Psoas muscle (tissue), 8 donors: Measurements from ENCODE around the gene JKAMP. TPM values are rescaled to one million over a fixed set of nuclear protein-coding genes. Genes with fewer than 3 reads are reported as not detected.

Experiments
- ATAC-seq, 4 donors: fragments of 200-7000 bp; cut with Tn5 transposase; one replicate each; pipeline ENCODE4 v1.9.1; 2020; ENCODE audit warnings: moderate library complexity in 3 of 4, mild to moderate bottlenecking in 2 of 4
- DNase-seq, 2 donors: peaks; one replicate each; pipeline ENCODE4 v3.0.0-alpha.2; 2020
- H3K27ac ChIP-seq: fragments of 200-600 bp; one replicate; pipeline ENCODE4 v1.8.0; 2022
- H3K27me3 ChIP-seq, 3 donors: fragments of 200-600 bp in 1 of 3; one replicate each; pipeline versions ENCODE4 v1.6.1 to v1.8.0; 2013 to 2022; ENCODE audit warnings: low read length in 2 of 3, mild to moderate bottlenecking in 2 of 3, moderate library complexity in 1 of 3; ENCODE audit not compliant: insufficient read depth in 3 of 3
- H3K36me3 ChIP-seq, 2 donors: fragments of 200-600 bp in 1 of 2; one replicate each; pipeline versions ENCODE4 v1.6.1 to v1.8.0; 2013 to 2022; ENCODE audit warnings: low read depth in 1 of 2, mild to moderate bottlenecking in 1 of 2, moderate library complexity in 1 of 2; ENCODE audit not compliant: insufficient read depth in 1 of 2
- H3K4me1 ChIP-seq: fragments of 200-600 bp; one replicate; pipeline ENCODE4 v1.8.0; 2022
- H3K4me3 ChIP-seq: fragments of 200-600 bp; one replicate; pipeline ENCODE4 v1.8.0; 2022; ENCODE audit warnings: mild to moderate bottlenecking
- H3K9me3 ChIP-seq: fragments of 200-600 bp; one replicate; pipeline ENCODE4 v1.8.0; 2022
- CTCF ChIP-seq: fragments of 200-600 bp; IDR thresholded peaks from one replicate; pipeline ENCODE4 v1.8.0; 2022; ENCODE audit warnings: antibody characterized with exemption
- WGBS, 3 donors: extraction: QIAGEN DNeasy Blood & Tissue Kit; methylation state at CpG; one replicate each; pipeline versions ENCODE4 v1.1.6 to v1.1.7; 2013; 5-methylcytosine and 5-hydroxymethylcytosine counted together
- intact Hi-C, 2 donors: fragments of 100-400 bp; cut with DNase I; formaldehyde crosslinking; loops; one replicate each; pipeline versions ENCODE4 v1.11.0 to v1.14.2; 2022
- polyA plus RNA-seq, 3 donors: library from polyadenylated mRNA; stranded (reverse); fragments of 200-250 nt; gene quantifications; one replicate each; pipeline ENCODE4 v1.2.3, GENCODE V29; 2013
- total RNA-seq, 4 donors: library from RNA; stranded (reverse); fragmentation: NEBNext Ultra II Directional in 2 of 4; extraction: Animal tissue kit (Norgen Biotek cat#: 25700) in 2 of 4; gene quantifications; one replicate each; pipeline versions ENCODE4 v1.2.1 to v1.2.4, GENCODE V29; 2021 to 2023
- donor health status: healthy with polysubstance abuse.
- donor health status: DM: no; HTN: no; CAD: no; lungs with moderate emphysema.
- donor health status: Bipolar disorder and iron deficiency.
- donor health status: healthy.
- donor health status: DM: yes; HTN: yes; CAD: no.
- donor health status: DM: no; HTN: no; CAD: no.
- donor health status: DM: no; HTN: no; CAD: no.
- donor health status: DM: yes; HTN: yes; CAD: no.

Gene JKAMP
- total and polyA plus RNA-seq, 7 donors = 11.6 to 38.5 (median 19.4) TPM

- 31 to 44% (median 34%) methylated on average over 1 of the region's 1 CpG for WGBS, 3 donors
- intact Hi-C loops = no loop called here
- ATAC-seq (no peak), DNase-seq (no peak)
- no peak overlapping the region for H3K4me3 ChIP-seq
- H3K27me3 ChIP-seq = no peaks in the 10 kb centered on the region
- H3K36me3 ChIP-seq = peaks cover 6 to 100% of the 10 kb centered on the region in 2 donors
- peaks cover 5% of the 10 kb centered on the region for H3K4me1 ChIP-seq
- no peak for TF ChIP-seq CTCF
- H3K27ac ChIP-seq = no peak overlapping the region
- no peaks in the 10 kb centered on the region for H3K9me3 ChIP-seq
Measured at GRCh38 chr14:59492384-59492783, 8.1 kb downstream of the JKAMP start.

- ATAC-seq (no peak), DNase-seq (no peak)
- H3K4me3 ChIP-seq = no peak overlapping the region
- H3K9me3 ChIP-seq = no peaks in the 10 kb centered on the region
- H3K36me3 ChIP-seq = peaks cover 0 to 70% of the 10 kb centered on the region in 2 donors
- no peak overlapping the region for H3K27ac ChIP-seq
- no peaks in the 10 kb centered on the region for H3K4me1 ChIP-seq
- TF ChIP-seq CTCF = no peak
- H3K27me3 ChIP-seq = no peaks in the 10 kb centered on the region
- intact Hi-C loops = loop anchor here in 1 of 2 donors (10.0 kb wide), 1 partner anchor 684 kb away; no protein-coding TSS in a partner anchor
- WGBS, 3 donors = 37 to 59% (median 40%) methylated on average over 3 of the region's 3 CpGs
Measured at GRCh38 chr14:59500732-59501131, 16.4 kb downstream of the JKAMP start.

GRCh38 chr14:59503256-59503655 lies 18.9 kb downstream of the JKAMP start:
- no peak for DNase-seq
- intact Hi-C loops = loop anchor here in 1 of 2 donors (10.0 kb wide), 1 partner anchor 682 kb away; no protein-coding TSS in a partner anchor
- Histone ChIP-seq H3K4me1 (no peaks in the 10 kb centered on the region), H3K4me3 (no peak overlapping the region), H3K9me3 (no peaks in the 10 kb centered on the region), H3K36me3 (peaks cover 0 to 45% of the 10 kb centered on the region in 2 donors), H3K27me3 (no peaks in the 10 kb centered on the region), H3K27ac (no peak overlapping the region)
- TF ChIP-seq CTCF = no peak
- ATAC-seq = no peak
- WGBS, 3 donors = 83 to 94% (median 92%) methylated on average over 4 of the region's 4 CpGs

- H3K27me3 ChIP-seq = no peaks in the 10 kb centered on the region
- H3K4me1 ChIP-seq = no peaks in the 10 kb centered on the region
- no peak overlapping the region for H3K4me3 ChIP-seq
- DNase-seq (peak in 1 of 2 donors; percentile 23), ATAC-seq (peak; percentile 61 to 92 (median 81))
- peak; percentile 76 for TF ChIP-seq CTCF
- peaks cover 0 to 22% of the 10 kb centered on the region in 2 donors for H3K36me3 ChIP-seq
- H3K9me3 ChIP-seq = no peaks in the 10 kb centered on the region
- intact Hi-C loops = loop anchor here in 1 of 2 donors (5.0 to 10.0 kb wide), 2 partner anchors 70 to 678 kb away; partner anchors contain the start of gene CCDC175
- H3K27ac ChIP-seq = no peak overlapping the region
Measured at GRCh38 chr14:59507063-59507751, 22.9 kb downstream of the JKAMP start.
